Omental fat pad (tissue), 4 donors: ENCODE data around the gene INCA1. TPM values are rescaled to one million over a fixed set of nuclear protein-coding genes. Genes with fewer than 3 reads are reported as not detected.
A peak's percentile ranks its signal among the peaks of the same experiment; 100 is the strongest.

Source experiments
- ATAC-seq: fragments of 150-250 bp; one replicate; pipeline ENCODE4 v1.9.1; 2016; ENCODE audit warnings: mild to moderate bottlenecking, moderate library complexity; ENCODE audit not compliant: low FRiP score
- DNase-seq: peaks from one replicate; pipeline ENCODE4 v3.0.0-alpha.2; 2019; ENCODE audit warnings: low spot score
- total RNA-seq, 4 donors: library from RNA; depleted of rRNA; stranded (reverse); fragments of >200 nt; gene quantifications; one replicate each; pipeline ENCODE4 v1.1.0, GENCODE V29; 2016
- TF ChIP-seq, protein P1 (sequence below), 3 donors: fragments of 450-650 bp; IDR thresholded peaks; one replicate each; pipeline ENCODE4 v1.5.1; 2016 to 2017; ENCODE audit warnings: antibody characterized with exemption in 3 of 3, mild to moderate bottlenecking in 3 of 3, moderate library complexity in 2 of 3

INCA1 gene
- total RNA-seq, 4 donors from 2014 or later, result 1.0 to 1.4 (median 1.3) TPM; not detected in 1

DNA sequence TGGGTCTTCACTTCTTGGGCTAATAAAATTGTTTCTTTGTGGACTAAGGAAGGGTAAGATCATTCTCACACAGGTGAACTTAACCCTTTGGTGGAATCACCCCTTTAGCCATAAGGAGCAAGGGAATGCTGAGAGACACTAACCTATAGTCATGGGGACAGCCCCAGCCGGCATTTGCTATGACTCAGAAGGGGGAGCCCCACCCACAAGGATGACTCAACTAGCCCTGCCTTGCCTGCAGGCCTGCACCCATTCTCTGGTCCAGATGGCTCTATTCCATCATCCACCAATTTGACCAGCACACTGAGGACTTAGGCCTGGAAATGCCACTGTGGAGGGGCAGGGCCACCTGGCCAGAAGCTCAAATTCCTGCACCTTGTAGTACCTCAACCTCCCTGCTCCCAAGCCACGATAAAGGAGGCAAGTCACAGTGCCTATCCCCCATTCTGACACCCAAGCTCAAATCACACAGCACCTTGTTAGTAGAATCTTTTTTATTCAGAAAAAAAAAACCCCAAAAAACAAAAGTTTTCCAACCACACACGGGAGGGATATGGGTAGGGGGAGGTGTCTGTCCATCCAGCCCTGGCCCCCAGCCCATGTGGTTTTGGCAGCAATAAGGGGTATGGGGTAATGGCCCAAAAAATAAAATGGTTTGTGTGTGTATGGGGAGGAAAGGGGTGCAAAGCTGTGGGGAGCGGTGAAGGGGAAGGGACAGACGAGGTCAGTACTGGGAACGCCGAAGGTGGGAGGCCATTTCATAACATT is 52.0 kb downstream of the INCA1 start:
- DNase-seq, result no peak
- TF ChIP-seq, protein P1, sequence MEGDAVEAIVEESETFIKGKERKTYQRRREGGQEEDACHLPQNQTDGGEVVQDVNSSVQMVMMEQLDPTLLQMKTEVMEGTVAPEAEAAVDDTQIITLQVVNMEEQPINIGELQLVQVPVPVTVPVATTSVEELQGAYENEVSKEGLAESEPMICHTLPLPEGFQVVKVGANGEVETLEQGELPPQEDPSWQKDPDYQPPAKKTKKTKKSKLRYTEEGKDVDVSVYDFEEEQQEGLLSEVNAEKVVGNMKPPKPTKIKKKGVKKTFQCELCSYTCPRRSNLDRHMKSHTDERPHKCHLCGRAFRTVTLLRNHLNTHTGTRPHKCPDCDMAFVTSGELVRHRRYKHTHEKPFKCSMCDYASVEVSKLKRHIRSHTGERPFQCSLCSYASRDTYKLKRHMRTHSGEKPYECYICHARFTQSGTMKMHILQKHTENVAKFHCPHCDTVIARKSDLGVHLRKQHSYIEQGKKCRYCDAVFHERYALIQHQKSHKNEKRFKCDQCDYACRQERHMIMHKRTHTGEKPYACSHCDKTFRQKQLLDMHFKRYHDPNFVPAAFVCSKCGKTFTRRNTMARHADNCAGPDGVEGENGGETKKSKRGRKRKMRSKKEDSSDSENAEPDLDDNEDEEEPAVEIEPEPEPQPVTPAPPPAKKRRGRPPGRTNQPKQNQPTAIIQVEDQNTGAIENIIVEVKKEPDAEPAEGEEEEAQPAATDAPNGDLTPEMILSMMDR (IDR thresholded peaks at IDR 0.05), result no peak
- ATAC-seq, result peak; percentile 38

DNA sequence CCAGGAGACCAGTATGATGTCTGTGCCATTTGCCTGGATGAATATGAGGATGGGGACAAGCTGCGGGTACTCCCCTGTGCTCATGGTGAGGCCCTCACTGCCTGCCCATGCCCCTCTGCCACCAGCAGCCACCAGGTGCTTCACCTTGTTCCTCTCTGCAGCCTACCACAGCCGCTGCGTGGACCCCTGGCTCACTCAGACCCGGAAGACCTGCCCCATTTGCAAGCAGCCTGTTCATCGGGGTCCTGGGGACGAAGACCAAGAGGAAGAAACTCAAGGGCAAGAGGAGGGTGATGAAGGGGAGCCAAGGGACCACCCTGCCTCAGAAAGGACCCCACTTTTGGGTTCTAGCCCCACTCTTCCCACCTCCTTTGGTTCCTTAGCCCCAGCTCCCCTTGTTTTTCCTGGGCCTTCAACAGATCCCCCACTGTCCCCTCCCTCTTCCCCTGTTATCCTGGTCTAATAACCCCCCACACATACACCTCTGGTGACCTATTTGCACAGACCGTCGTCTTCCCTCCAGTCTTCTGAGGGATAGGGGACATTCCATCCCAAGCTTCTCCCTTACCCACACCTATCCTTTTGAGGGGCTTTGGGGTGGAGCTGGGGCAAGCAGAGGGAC is 52.7 kb downstream of the INCA1 start:
- ATAC-seq (no peak), DNase-seq (no peak)
- TF ChIP-seq, protein P1 (IDR thresholded peaks at IDR 0.05), result no peak

DNA sequence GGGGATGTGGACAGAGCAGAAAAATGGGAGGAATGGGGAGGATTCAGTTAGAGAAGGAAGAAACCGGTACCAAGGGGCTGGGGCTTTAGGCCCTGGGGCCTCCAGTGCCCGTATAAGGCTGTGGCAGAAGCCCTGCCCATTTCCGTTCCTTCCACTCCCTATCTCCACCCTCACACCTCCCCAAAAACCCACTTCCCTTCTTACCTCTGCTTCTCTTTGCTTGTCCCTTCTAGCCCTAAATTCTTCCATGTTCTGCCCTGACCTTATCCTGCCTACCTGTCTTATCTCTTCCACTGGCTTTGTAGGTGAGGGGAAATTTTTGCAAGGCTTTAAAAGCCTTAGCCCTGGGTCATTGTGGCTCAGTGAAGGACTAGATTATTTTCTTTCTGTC is 53.2 kb downstream of the INCA1 start:
- TF ChIP-seq, protein P1 (IDR thresholded peaks at IDR 0.05), result no peak
- ATAC-seq (no peak), DNase-seq (no peak)

DNA sequence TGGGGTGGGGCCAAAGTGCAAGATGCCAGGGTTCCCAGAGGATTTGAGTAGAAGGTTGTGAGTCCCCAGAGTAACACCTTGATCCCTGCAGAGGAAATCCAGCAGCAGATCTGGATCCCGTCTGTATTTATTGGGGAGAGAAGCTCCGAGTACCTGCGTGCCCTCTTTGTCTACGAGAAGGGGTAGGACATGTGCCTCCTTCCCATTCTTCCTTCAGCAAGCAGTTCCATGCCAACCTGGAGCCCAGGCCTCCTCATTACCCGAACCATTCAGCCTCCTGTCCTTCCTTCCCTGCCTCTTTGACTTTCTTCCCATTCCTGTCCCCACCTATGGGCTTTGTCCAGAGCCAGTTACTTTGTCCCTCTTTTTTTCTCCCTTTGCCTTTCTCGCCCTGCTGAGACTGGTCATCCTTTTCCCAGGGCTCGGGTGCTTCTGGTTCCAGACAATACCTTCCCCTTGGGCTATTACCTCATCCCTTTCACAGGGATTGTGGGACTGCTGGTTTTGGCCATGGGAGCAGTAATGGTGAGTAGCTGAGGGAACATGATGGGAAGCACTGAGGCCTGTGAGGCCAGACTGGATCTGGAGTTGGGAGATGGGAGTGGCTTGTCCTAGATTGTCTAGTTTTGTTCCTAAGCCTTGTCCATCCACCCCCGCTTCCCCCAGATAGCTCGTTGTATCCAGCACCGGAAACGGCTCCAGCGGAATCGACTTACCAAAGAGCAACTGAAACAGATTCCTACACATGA is 54.4 kb downstream of the INCA1 start:
- TF ChIP-seq, protein P1 (IDR thresholded peaks at IDR 0.05), result no peak
- no peak for DNase-seq
- ATAC-seq, result no peak

DNA sequence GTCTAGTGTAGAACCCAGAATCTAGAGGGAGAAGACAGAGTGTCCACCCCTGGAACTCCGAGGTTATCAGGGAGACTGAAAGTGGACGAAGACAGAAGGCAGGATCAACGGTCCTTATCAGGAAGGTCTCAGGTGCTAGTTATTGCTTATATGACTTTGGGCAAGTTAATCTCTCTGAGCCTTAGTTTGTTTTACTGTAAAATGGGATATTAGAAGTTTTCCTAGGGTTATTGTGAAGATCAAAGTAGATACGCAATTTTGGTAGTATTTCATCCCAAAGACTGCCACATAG is 56.1 kb downstream of the INCA1 start:
- DNase-seq, result no peak
- TF ChIP-seq, protein P1 (IDR thresholded peaks at IDR 0.05), result no peak
- no peak for ATAC-seq

DNA sequence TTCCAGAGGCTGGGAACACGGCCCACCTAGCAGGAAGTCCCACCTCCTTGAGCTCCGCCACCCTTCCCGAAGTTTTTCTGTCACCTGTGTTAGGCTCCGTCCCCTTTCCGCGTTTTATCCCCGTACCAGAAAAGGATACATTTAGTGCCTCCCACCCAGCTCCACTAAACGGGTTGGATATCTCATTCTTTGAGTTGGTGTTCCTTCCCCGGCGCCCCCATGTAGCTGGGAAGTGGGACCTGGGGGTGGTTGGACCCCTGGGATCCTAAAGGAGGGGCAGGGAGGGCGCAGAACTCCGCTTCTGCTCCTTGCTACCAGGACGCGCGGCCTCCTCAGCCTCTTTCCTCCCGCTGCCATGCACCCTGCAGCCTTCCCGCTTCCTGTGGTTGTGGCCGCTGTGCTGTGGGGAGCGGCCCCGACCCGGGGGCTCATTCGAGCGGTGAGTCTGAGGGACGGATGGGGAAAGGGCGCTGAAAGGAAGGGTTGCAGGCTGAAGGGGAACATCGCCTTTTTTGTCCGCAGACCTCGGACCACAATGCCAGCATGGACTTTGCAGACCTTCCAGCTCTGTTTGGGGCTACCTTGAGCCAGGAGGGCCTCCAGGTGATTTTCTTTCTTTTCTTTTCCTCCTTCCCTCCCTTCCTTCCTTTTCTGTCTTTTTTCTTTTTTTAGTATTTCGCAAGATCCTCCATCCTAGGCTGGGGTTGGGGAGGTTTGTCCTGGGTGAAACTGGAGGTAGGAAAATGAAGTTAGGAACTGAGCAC is 56.6 kb downstream of the INCA1 start:
- peak; percentile 62 for ATAC-seq
- DNase-seq, result no peak
- TF ChIP-seq, protein P1 (IDR thresholded peaks at IDR 0.05), result no peak
